Neutrophil (primary cell): ENCODE results near the gene SNCAIP.

Experiments
- H3K27ac ChIP-seq: fragments of 200-600 bp; sonication (generic); 2 replicates; pipeline ENCODE4 v1.5.1; 2016; ENCODE audit warnings: mild to moderate bottlenecking, moderate library complexity
- H3K27me3 ChIP-seq: fragments of 200-600 bp; sonication (generic); 2 replicates; pipeline ENCODE4 v1.6.0; 2016; ENCODE audit warnings: mild to moderate bottlenecking
- H3K36me3 ChIP-seq: fragments of 200-600 bp; sonication (generic); 2 replicates; pipeline ENCODE4 v1.5.1; 2017
- H3K4me1 ChIP-seq, 2 experiments: fragments of 200-600 bp in 1 of 2; sonication (generic) in 1 of 2; 1 replicate in 1 of 2; 2 replicates in 1 of 2; pipeline versions ENCODE4 v1.5.1 to v1.6.1; 2013 to 2016; ENCODE audit warnings: low read depth in 1 of 2, low read length in 1 of 2, mild to moderate bottlenecking in 1 of 2, moderate library complexity in 1 of 2; ENCODE audit not compliant: control insufficient read depth in 1 of 2, insufficient read depth in 1 of 2
- H3K4me3 ChIP-seq, 2 experiments: fragments of 200-600 bp in 1 of 2; sonication (generic) in 1 of 2; 1 replicate in 1 of 2; 2 replicates in 1 of 2; pipeline ENCODE4 v1.5.1; 2013 to 2016; ENCODE audit warnings: low read depth in 1 of 2, low read length in 1 of 2, mild to moderate bottlenecking in 1 of 2, moderate library complexity in 1 of 2
- H3K9me3 ChIP-seq: fragments of 200-600 bp; sonication (generic); 2 replicates; pipeline ENCODE4 v1.5.1; 2016
- TF ChIP-seq, protein P1 (sequence below): fragments of 200-600 bp; sonication (generic); IDR thresholded peaks from 2 replicates; pipeline ENCODE4 v1.5.1; 2016; ENCODE audit warnings: antibody characterized with exemption

SNCAIP gene

DNA sequence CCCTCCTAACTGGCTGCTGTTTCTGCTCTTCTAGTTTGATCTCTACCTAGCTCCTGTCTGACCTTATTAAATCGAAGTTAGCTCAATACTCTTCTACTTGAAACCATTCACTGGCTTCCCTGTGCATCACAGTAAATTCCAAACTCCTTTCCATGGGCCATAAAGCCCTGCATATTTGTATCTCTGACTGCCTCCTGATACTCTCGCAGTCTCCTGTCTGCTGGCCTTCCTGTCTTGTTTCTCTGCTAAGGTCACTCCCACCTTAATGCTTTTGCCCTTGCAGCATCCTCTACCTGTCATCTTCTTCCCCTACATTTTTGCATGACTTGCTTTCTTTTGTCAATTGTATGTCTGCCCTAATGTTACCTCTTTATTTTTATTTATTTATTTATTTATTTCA is 44.8 kb downstream of the SNCAIP start:
- TF ChIP-seq, protein P1, sequence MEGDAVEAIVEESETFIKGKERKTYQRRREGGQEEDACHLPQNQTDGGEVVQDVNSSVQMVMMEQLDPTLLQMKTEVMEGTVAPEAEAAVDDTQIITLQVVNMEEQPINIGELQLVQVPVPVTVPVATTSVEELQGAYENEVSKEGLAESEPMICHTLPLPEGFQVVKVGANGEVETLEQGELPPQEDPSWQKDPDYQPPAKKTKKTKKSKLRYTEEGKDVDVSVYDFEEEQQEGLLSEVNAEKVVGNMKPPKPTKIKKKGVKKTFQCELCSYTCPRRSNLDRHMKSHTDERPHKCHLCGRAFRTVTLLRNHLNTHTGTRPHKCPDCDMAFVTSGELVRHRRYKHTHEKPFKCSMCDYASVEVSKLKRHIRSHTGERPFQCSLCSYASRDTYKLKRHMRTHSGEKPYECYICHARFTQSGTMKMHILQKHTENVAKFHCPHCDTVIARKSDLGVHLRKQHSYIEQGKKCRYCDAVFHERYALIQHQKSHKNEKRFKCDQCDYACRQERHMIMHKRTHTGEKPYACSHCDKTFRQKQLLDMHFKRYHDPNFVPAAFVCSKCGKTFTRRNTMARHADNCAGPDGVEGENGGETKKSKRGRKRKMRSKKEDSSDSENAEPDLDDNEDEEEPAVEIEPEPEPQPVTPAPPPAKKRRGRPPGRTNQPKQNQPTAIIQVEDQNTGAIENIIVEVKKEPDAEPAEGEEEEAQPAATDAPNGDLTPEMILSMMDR = no peak
- no peaks in the 10 kb centered on the region for H3K27me3 ChIP-seq
- H3K27ac ChIP-seq = no peak overlapping the region
- H3K9me3 ChIP-seq = no peaks in the 10 kb centered on the region
- no peaks in the 10 kb centered on the region for H3K4me1 ChIP-seq
- no peaks in the 10 kb centered on the region for H3K36me3 ChIP-seq
- no peak overlapping the region for H3K4me3 ChIP-seq

DNA sequence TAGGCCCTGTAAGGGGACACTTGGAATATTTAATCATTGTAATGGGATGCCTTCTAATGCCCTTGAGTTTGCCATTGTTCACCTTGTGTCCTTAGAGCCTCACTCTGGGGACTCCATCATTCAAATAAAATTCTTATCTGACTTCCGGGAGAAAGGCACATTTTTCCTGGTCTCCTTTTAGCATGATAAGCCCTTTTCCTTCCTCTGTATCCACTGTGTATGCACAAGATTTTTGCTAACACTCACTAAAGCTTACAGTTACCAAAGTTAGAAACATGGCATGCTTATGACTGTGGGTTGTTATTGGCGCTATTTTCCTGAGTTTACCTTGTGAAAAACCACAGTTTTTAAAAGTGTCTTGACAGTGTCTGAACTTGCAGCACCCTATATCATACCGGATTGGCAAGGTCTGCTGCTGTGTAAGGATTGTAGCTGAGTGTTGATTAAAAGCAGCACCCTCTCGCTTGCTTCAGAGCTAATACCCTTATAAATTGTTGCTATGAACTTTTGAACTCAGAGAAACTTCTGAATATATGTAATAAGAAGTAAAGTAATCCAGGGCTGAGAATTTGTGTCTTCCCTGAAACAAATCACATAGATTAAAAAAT is 46.4 kb downstream of the SNCAIP start:
- Histone ChIP-seq H3K27ac (no peak overlapping the region), H3K9me3 (no peaks in the 10 kb centered on the region), H3K27me3 (no peaks in the 10 kb centered on the region), H3K36me3 (no peaks in the 10 kb centered on the region), H3K4me1 (no peaks in the 10 kb centered on the region), H3K4me3 (no peak overlapping the region)
- TF ChIP-seq, protein P1 = no peak

- TF ChIP-seq, protein P1 = no peak
- Histone ChIP-seq H3K27ac (no peak overlapping the region), H3K9me3 (no peaks in the 10 kb centered on the region), H3K27me3 (no peaks in the 10 kb centered on the region), H3K4me1 (no peaks in the 10 kb centered on the region), H3K4me3 (no peak overlapping the region), H3K36me3 (no peaks in the 10 kb centered on the region)
Measured at GRCh38 chr5:122362361-122362760, 50.3 kb downstream of the SNCAIP start.

DNA sequence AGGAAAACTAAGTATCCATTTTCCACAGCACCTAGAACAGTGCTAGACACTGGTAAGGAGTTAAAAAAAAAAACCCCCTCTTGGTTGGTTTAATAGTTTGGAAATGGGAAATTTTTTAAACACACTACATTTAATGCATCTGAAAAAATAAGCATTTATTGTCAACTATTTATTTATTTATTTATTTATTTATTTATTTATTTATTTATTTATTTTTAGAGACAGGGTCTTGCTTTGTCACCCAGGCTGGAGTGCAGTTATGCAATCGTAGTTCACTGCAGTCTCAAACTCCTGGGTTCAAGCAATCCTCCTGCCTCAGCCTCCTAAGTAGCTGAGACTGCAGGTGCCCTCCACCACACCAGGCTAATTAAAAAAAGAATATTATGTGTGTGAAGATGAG is 51.6 kb downstream of the SNCAIP start:
- no peak overlapping the region for H3K27ac ChIP-seq
- TF ChIP-seq, protein P1 = no peak
- H3K4me1 ChIP-seq = no peaks in the 10 kb centered on the region
- H3K4me3 ChIP-seq = no peak overlapping the region
- no peaks in the 10 kb centered on the region for H3K36me3 ChIP-seq
- no peaks in the 10 kb centered on the region for H3K9me3 ChIP-seq
- H3K27me3 ChIP-seq = no peaks in the 10 kb centered on the region

- no peak overlapping the region for H3K4me3 ChIP-seq
- TF ChIP-seq, protein P1 = no peak
- H3K27me3 ChIP-seq = no peaks in the 10 kb centered on the region
- H3K9me3 ChIP-seq = no peaks in the 10 kb centered on the region
- no peak overlapping the region for H3K27ac ChIP-seq
- H3K36me3 ChIP-seq = no peaks in the 10 kb centered on the region
- no peaks in the 10 kb centered on the region for H3K4me1 ChIP-seq
Measured at GRCh38 chr5:122366501-122366900, 54.5 kb downstream of the SNCAIP start.

GRCh38 chr5:122367456-122367855 is 55.4 kb downstream of the SNCAIP start:
- H3K4me1 ChIP-seq = no peaks in the 10 kb centered on the region

More at GRCh38 chr5:122367456-122367855, 55.4 kb downstream of the SNCAIP start:
- Histone ChIP-seq H3K9me3 (no peaks in the 10 kb centered on the region), H3K4me3 (no peak overlapping the region), H3K36me3 (no peaks in the 10 kb centered on the region), H3K27me3 (no peaks in the 10 kb centered on the region), H3K27ac (no peak overlapping the region)
- TF ChIP-seq, protein P1 = no peak
